GM19395 (cell line): ENCODE data around the gene FAM117A.

Experiments
- ATAC-seq: cut with Tn5 transposase; IDR thresholded peaks from one replicate; pipeline ENCODE4 v1.9.1; 2021; ENCODE audit warnings: mild to moderate bottlenecking, moderate library complexity; ENCODE audit not compliant: unreplicated experiment

The FAM117A gene

GRCh38 chr17:49715216-49715615, 48.7 kb downstream of the FAM117A start:
- ATAC-seq: no peak

DNA sequence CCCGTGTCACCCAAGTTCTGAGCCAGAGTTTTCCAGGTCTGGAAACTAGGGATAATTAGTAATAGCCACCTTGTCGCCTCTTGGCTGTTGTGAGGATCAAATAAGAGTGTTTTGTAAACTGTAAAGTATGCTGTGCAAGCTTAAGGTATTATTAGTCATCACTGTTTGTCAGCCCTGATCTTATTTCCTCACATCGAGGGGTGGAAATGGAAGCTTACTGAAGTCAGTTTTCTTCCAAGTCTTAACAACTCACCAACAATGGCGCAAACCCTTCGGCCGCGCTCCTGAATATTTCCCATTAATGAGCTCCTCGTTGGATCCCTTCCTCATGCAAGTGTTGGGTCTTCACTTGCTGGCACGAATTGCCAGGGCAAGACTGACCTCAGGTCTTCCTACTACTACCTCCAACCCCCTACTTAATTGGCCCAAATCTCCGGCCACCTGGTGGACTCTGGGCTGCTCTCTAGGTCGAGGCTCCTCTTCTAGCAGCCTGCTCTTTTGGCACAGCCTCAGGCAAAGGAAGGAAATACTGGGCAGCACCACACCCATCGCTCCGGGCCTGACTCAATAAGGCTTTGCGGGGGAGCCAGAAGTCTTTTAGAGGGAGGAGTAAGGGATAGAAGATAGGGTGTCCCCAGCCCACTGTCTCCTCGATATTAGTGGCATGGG, 55.3 kb downstream of the FAM117A start:
- no peak for ATAC-seq

- ATAC-seq: peak; percentile 96
Measured at GRCh38 chr17:49707608-49708514, 56.1 kb downstream of the FAM117A start, which contains the start of gene SLC35B1. Gene SLC35B1, minus strand, starts transcription at chr17:49707964. Its CDS starts 131 bp downstream, at chr17:49707833.

- no peak for ATAC-seq
Measured at GRCh38 chr17:49707246-49707607, 56.7 kb downstream of the FAM117A start.

- no peak for ATAC-seq
Measured at GRCh38 chr17:49705254-49705653, 58.7 kb downstream of the FAM117A start.

- no peak for ATAC-seq
Measured at GRCh38 chr17:49703557-49704277, 60.2 kb downstream of the FAM117A start.

- ATAC-seq: no peak
Measured at GRCh38 chr17:49700960-49701359, 63.0 kb downstream of the FAM117A start.

DNA sequence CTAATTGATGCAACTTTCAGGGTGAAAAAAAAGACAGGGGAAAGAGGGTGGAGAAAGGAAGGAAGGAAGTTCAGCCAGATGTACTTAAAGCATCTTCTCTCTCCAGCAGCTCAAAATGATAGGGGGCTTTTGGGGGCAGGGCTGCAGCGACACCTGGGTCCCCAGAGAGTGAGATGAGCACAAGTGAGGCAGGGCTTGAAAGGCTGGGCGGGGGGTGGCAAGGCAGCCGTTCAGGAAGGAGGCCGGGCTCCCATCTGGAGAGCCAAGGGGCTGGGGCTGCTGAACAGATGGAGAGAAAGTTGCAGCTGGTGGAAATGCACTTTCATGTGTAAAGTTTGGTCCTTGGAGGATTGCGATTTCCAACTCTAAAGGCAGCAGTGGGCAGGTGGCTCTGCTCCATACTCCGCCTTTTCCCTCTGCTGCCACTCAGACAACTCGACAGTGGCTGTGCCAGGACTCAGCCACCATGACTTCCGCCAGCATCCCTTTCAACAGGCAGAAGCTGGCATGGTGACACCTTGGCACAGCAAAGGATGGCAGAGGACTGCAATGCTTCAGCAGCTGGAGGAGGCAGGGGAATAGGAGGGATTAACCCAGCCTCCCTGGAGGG, 63.9 kb downstream of the FAM117A start:
- no peak for ATAC-seq

DNA sequence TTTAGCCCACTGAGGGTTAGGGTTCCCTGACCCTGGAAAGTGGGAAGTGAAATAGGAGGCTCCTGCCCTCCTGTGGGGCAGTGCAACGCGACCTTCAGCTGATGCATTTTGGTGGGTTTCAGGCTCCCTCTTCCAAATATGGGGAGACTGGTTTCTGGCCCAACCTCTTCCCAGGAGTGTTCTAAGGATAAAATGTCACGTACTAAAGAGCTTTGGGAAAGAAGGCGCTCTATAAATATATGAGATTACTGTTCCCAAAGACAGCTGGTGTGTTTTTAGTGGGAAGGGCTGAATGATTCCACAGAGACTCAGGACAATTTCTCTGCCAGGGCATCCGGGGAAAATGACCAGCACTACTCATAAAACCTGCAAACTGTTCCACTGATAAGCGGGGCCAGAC, 65.9 kb downstream of the FAM117A start:
- ATAC-seq: no peak

- no peak for ATAC-seq
Measured at GRCh38 chr17:49696233-49696761, 67.6 kb downstream of the FAM117A start.

- no peak for ATAC-seq
Measured at GRCh38 chr17:49695698-49696232, 68.2 kb downstream of the FAM117A start.

- ATAC-seq: no peak
Measured at GRCh38 chr17:49694847-49695697, 68.9 kb downstream of the FAM117A start.

DNA sequence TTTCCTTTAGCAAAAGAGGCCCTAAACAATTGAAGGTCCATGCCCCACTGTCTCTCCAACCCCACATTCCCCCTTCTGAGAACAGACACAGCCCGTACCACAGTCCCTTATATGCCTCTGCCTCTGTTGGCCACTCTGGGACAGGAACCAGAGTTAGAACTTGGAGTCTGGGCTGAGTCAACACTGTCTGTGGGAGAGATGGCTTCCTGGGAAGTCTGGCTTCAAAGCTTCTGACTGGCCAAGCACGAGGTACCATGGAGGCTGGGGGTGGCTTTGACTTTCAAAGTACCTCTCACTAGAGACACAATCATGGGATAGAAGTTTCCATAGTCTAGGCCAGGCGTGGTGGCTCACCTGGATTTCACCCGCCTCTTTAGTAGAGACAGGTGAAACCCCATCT, 71.2 kb downstream of the FAM117A start:
- ATAC-seq: no peak

DNA sequence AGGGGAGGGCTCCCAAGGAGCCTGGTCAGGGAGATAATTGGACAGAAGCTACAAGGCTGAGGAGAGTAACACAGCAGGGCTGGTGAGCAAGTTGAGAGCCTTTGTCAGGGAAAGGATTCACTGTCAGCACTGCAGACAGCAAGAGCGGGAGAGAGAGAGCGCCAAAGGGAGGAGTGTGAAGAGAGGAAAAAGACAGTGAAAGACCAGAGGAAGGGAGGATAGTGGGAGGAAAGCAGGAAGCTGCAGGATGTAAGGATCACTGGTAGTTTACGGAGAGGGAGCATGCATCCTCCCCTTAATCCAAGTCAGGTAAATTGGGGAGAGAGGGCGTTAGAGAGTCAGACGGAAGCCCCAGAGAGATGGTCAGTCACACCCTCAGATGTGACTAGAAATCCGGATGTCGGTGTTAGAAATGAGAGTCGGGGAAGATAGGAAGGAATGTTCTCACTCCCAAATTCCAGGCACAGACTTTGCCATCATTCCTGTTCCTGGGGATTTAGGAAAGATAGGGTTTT, 72.2 kb downstream of the FAM117A start:
- ATAC-seq: no peak

DNA sequence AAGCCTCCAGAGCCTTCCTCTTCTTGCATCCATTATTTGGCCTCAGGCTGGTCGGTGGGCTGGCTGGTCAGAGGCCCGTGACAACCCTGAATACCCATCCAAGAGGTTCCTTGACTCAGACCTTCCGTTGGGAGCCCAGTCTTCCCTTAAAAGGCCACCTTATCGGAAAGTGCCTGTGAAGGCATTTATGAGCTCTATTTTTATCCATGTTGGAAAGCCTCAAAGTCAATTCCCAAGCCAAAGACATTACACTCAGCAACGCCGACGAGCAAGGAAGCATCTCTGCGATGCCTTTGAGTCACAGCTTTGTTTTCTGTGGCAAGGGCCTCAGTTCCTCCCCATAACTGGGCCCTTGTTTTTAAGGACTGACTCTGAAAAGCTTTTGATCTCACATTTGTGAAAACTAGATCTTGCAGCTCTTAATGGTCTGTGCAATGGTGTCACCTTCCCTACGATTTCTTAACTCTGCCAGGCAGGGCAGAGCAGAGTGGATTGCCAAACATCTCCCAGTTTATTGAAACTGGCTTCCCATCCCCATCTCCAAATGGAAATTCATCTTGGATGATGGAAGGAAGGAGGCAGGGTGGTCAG, 72.8 kb downstream of the FAM117A start:
- no peak for ATAC-seq

- ATAC-seq: no peak
Measured at GRCh38 chr17:49690256-49690655, 73.7 kb downstream of the FAM117A start.

DNA sequence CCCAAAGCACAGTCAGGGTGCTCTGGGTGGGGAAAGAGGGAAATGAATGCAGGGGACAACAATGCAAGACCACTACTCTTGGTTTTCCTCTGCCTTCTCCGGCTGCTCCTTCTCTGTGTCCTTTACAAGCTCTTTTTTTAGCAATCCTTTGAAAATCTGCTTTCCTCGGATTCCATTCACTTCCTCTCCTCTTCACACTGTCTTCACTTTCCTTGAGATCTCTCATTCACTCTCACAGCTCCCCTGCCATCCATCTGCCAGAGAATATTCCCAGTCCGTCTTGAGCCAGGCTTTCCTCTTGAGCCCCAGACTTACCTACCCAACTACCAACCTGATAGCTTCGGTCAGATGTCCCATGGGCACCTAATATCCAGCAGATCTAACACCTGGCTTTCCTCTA, 75.1 kb downstream of the FAM117A start:
- ATAC-seq: no peak

DNA sequence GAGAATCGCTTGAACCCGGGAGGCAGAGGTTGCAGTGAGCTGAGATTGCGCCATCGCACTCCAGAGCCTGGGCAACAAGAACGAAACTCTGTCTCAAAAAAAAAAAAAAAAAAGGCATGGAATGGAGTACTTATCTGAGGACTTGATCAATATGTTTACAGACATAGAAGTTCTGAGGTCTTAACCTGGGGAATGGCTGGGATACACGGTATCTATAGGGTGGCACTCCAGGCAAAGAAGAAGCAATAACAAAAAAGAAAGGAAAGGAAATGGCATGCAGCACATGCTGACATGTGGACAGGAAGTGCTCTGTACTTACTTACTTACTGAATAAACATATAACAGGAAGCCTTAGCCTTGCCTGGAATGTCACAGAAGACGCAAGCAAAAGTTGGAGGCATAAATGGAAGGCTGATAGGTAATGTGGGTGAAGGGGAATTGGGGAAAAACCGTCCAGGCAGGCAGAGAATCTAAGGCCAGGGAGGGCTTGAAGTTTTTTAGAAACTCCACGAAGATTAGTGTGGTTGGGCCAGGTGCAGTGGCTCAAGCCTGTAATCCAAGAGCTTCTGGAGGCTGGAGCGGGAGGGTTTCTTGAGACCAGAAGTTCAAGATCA, 75.9 kb downstream of the FAM117A start:
- no peak for ATAC-seq
